Smooth muscle cell (in vitro differentiated cells): ENCODE results near the gene NRCAM. TPM values are rescaled to one million over a fixed set of nuclear protein-coding genes. Genes with fewer than 3 reads are reported as not detected.

Experiments
- DNase-seq: peaks from one replicate; lab custom pipeline; 2025; ENCODE audit not compliant: unreplicated experiment; lab: John Stamatoyannopoulos, UW
- H2AFZ ChIP-seq: fragments of 200-600 bp; sonication (generic); 2 replicates; pipeline ENCODE4 v1.6.0; 2016; ENCODE audit warnings: antibody characterized with exemption, low read depth, mild to moderate bottlenecking
- H3F3A ChIP-seq: fragments of 200-600 bp; sonication (generic); 2 replicates; pipeline ENCODE4 v1.6.0; 2017; ENCODE audit warnings: antibody characterized with exemption, low read depth
- H3K27ac ChIP-seq: fragments of 200-600 bp; sonication (generic); 2 replicates; pipeline ENCODE4 v1.5.1; 2016; ENCODE audit warnings: low read depth, mild to moderate bottlenecking
- H3K27me3 ChIP-seq: fragments of 200-600 bp; sonication (generic); 2 replicates; pipeline ENCODE4 v1.6.1; 2016; ENCODE audit warnings: low read depth, mild to moderate bottlenecking
- H3K36me3 ChIP-seq: fragments of 200-600 bp; sonication (generic); 2 replicates; pipeline ENCODE4 v1.5.1; 2016; ENCODE audit warnings: low read depth
- H3K4me1 ChIP-seq: fragments of 200-600 bp; sonication (generic); 2 replicates; pipeline ENCODE4 v1.5.1; 2016; ENCODE audit warnings: low read depth
- H3K4me2 ChIP-seq: fragments of 200-600 bp; sonication (generic); 2 replicates; pipeline ENCODE4 v1.6.0; 2016; ENCODE audit warnings: mild to moderate bottlenecking
- H3K4me3 ChIP-seq: fragments of 200-600 bp; sonication (generic); 2 replicates; pipeline ENCODE4 v1.5.1; 2016; ENCODE audit warnings: mild to moderate bottlenecking
- H3K79me2 ChIP-seq: fragments of 200-600 bp; sonication (generic); 2 replicates; pipeline ENCODE4 v1.6.0; 2016; ENCODE audit warnings: low read depth, mild to moderate bottlenecking
- H3K9ac ChIP-seq: fragments of 200-600 bp; sonication (generic); 2 replicates; pipeline ENCODE4 v1.6.0; 2016; ENCODE audit warnings: low read depth
- H3K9me3 ChIP-seq: fragments of 200-600 bp; sonication (generic); replicated peaks from 2 replicates; pipeline ENCODE4 v1.5.1; 2016; ENCODE audit warnings: low read depth
- H4K20me1 ChIP-seq: fragments of 200-600 bp; sonication (generic); 2 replicates; pipeline ENCODE4 v1.6.0; 2016; ENCODE audit warnings: low read depth
- WGBS: methylation state at CpG from one replicate; pipeline ENCODE4 v1.1.7; 2016; ENCODE audit warnings: low lambda C conversion rate; 5-methylcytosine and 5-hydroxymethylcytosine counted together
- polyA plus RNA-seq: library from polyadenylated mRNA; unstranded; fragments of >200 nt; fragmentation: Nextera tagmentation; extraction: Ambion mirVana; gene quantifications from 2 replicates; pipeline ENCODE4 v1.2.1, GENCODE V29; 2016
- total RNA-seq: library from RNA; depleted of rRNA; stranded (reverse); fragments of >200 nt; gene quantifications from 2 replicates; pipeline ENCODE4 v1.2.3, GENCODE V29; 2014
- TF ChIP-seq, protein P1 (sequence below): fragments of 200-600 bp; sonication (generic); IDR thresholded peaks from 2 replicates; pipeline ENCODE4 v1.5.1; 2017; ENCODE audit warnings: borderline replicate concordance, mild to moderate bottlenecking, antibody characterized with exemption; ENCODE audit not compliant: insufficient read depth, poor library complexity, severe bottlenecking

NRCAM gene
- total and polyA plus RNA-seq, 2 experiments from 2014 or later: 0.49 TPM; not detected in 1

DNA sequence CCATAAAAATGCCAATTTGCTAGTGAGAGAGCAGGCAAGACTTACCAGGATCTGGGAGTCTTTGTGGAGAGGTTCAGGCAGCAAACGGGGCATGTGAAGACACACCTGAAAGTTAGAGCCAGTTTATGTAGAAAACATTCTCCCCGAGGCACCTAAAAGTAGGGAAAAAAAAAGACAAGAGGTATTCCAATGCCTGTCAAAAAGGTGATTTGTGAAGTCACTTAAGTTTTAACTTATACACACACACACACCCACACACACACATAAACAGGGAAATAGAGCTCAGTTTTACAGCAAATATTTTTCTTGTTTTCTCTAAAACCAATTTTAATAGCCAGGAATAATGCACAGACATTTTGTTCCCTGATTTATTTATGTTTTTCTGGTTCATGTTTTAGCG, 326.0 kb downstream of the NRCAM start, which contains the start of gene LAMB4:
LAMB4 (minus strand) TSS at position 101 of the 400 bp plus-strand sequence. CDS start 7,197 bp downstream, outside the sequence.
- Histone ChIP-seq H3K9me3 (no peaks in the 10 kb centered on the region), H3F3A (no peaks in the 10 kb centered on the region), H3K4me1 (peaks cover 13% of the 10 kb centered on the region), H4K20me1 (no peaks in the 10 kb centered on the region), H3K36me3 (no peaks in the 10 kb centered on the region), H3K27me3 (no peaks in the 10 kb centered on the region), H3K4me3 (no peak within 1 kb of the TSS), H2AFZ (peak within 1 kb of the TSS; percentile 19), H3K9ac (no peak within 1 kb of the TSS), H3K79me2 (no peaks in the 10 kb centered on the region), H3K27ac (no peak within 1 kb of the TSS), H3K4me2 (no peak within 1 kb of the TSS)
- DNase-seq: no peak
- 89% methylated on average over 3 of the region's 3 CpGs for WGBS
- TF ChIP-seq, protein P1, sequence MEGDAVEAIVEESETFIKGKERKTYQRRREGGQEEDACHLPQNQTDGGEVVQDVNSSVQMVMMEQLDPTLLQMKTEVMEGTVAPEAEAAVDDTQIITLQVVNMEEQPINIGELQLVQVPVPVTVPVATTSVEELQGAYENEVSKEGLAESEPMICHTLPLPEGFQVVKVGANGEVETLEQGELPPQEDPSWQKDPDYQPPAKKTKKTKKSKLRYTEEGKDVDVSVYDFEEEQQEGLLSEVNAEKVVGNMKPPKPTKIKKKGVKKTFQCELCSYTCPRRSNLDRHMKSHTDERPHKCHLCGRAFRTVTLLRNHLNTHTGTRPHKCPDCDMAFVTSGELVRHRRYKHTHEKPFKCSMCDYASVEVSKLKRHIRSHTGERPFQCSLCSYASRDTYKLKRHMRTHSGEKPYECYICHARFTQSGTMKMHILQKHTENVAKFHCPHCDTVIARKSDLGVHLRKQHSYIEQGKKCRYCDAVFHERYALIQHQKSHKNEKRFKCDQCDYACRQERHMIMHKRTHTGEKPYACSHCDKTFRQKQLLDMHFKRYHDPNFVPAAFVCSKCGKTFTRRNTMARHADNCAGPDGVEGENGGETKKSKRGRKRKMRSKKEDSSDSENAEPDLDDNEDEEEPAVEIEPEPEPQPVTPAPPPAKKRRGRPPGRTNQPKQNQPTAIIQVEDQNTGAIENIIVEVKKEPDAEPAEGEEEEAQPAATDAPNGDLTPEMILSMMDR: no peak

DNA sequence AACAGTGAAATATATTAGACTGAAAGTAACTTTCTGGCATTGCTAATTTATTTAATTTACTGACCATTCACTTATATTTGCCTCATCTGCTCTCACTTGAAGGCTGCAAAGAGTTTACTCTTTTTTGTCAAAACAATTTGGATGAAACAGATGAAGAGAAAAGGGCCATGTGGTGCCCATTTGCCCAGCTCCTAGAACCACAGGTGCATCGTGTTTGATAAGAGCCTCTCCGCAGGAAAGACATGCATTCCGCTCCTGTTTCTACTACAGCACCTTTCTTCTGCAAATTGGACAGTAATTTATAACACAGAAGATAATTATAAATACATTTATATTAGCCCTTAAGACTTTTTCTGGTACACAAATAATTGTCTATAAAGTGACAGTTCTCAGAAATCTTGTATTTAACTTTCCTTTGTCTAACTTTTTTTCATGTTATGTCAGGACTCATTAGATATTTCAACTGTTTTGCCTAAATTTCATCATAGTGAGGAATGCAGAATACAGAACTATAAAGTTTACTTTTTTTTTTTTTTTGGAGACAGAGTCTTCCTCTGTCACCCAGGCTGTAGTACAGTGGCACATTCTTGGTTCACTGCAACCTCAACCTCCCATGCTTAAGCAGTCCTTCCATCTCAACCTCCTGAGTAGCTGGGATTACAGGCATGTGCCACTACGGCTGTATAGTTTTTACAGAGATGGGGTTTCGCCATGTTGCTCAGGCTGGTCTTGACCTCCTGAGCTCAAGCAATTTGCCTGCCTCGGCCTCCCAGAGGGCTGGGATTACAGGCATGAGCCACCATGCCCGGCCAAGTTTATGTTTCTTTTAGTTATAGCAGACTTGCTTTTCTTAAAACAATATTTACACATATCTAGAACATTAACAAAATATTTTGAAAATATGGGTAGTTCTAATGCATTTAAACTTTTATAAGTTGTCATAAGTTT, 326.9 kb downstream of the NRCAM start:
- H3K27me3 ChIP-seq: no peaks in the 10 kb centered on the region
- no peak overlapping the region for H3K9ac ChIP-seq
- H4K20me1 ChIP-seq: no peaks in the 10 kb centered on the region
- no peaks in the 10 kb centered on the region for H3K79me2 ChIP-seq
- H3K4me3 ChIP-seq: no peak overlapping the region
- TF ChIP-seq, protein P1: no peak
- H3K36me3 ChIP-seq: no peaks in the 10 kb centered on the region
- no peaks in the 10 kb centered on the region for H3F3A ChIP-seq
- H3K4me2 ChIP-seq: no peak overlapping the region
- H3K9me3 ChIP-seq: no peaks in the 10 kb centered on the region
- no peak overlapping the region for H3K27ac ChIP-seq
- 93% methylated on average over 7 of the region's 7 CpGs for WGBS
- H2AFZ ChIP-seq: peak overlapping the region; percentile 19
- H3K4me1 ChIP-seq: peaks cover 13% of the 10 kb centered on the region
- DNase-seq: no peak

DNA sequence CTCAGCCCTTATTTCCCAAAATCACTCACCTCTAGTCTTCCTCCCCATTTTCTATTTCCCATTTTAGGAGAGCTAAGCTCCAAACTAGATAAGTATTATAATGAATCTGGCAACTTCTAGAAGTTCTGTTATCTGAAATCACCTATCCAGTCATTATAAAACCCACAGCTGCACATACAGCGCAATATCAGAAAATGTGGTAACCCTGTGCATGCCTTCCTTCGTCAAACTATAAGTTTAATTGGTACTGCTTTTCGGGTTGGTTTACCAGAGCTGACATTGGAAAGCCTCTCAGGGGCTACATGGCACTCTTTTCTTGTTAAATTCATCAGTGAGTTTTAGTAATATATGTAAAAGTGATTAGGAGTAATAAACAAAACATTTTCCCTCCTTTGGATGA, 327.7 kb downstream of the NRCAM start:
- 98% methylated on average over 3 of the region's 3 CpGs for WGBS
- TF ChIP-seq, protein P1: no peak
- Histone ChIP-seq H3K36me3 (no peaks in the 10 kb centered on the region), H3K27me3 (no peaks in the 10 kb centered on the region), H3K4me2 (no peak overlapping the region), H3K4me3 (no peak overlapping the region), H3K79me2 (no peaks in the 10 kb centered on the region), H3F3A (no peaks in the 10 kb centered on the region), H3K9me3 (no peaks in the 10 kb centered on the region), H2AFZ (no peak overlapping the region), H3K9ac (no peak overlapping the region), H3K27ac (no peak overlapping the region), H4K20me1 (no peaks in the 10 kb centered on the region), H3K4me1 (peaks cover 13% of the 10 kb centered on the region)
- DNase-seq: no peak
